B cell (primary cell): ENCODE data around the gene TNFRSF17. TPM values are rescaled to one million over a fixed set of nuclear protein-coding genes. Genes with fewer than 3 reads are reported as not detected.
"Not testable (repeated sequence)": the region's sequence is repeated elsewhere in the genome, so short reads cannot be mapped to it uniquely, and the experiment has no call there.

ENCODE experiments used
- ATAC-seq: fragments of 200-7000 bp; cut with Tn5 transposase; one replicate; pipeline ENCODE4 v1.10.0; 2021; ENCODE audit warnings: low read depth, mild to moderate bottlenecking, moderate number of reproducible peaks, moderate library complexity
- CTCF ChIA-PET: fragments of 350-600 bp; sonication (Branson Sonifier 250); formaldehyde crosslinking; loops from one replicate; lab custom pipeline; 2021; ENCODE audit warnings: antibody characterized with exemption, inconsistent platforms; lab: Charles Lee
- POLR2A ChIA-PET: fragments of 350-600 bp; sonication (Branson Sonifier 250); formaldehyde crosslinking; loops from one replicate; lab custom pipeline; 2021; ENCODE audit warnings: antibody characterized with exemption; lab: Charles Lee
- DNase-seq: peaks from one replicate; pipeline ENCODE4 v3.0.0; 2013
- H2AFZ ChIP-seq: 2 replicates; pipeline ENCODE4 v1.6.1; 2012; ENCODE audit warnings: mild to moderate bottlenecking, low read depth, low read length; ENCODE audit not compliant: insufficient read depth, poor library complexity, severe bottlenecking
- H3K27ac ChIP-seq, 2 donors: 1 replicate in 1 of 2; 2 replicates in 1 of 2; pipeline ENCODE4 v1.5.1; 2012 to 2013; ENCODE audit warnings: low read length in 2 of 2, mild to moderate bottlenecking in 2 of 2, moderate library complexity in 1 of 2
- H3K27me3 ChIP-seq, 4 experiments: fragments of 200-600 bp in 1 of 4; sonication (generic) in 1 of 4; replicated peaks in 1 of 4; 1 replicate in 2 of 4; 2 replicates in 2 of 4; pipeline versions ENCODE4 v1.6.1 to v1.7.0; 2013 to 2016; ENCODE audit warnings: low read length in 3 of 4, mild to moderate bottlenecking in 2 of 4, mixed read lengths in 1 of 4, moderate library complexity in 1 of 4; ENCODE audit not compliant: insufficient read depth in 4 of 4, control insufficient read depth in 3 of 4; ENCODE audit errors: control extremely low read depth in 1 of 4
- H3K36me3 ChIP-seq, 2 experiments: replicated peaks in 1 of 2; 1 replicate in 1 of 2; 2 replicates in 1 of 2; pipeline versions ENCODE4 v1.6.1 to v1.7.1; 2013; ENCODE audit warnings: low read length in 1 of 2; ENCODE audit not compliant: insufficient read depth in 2 of 2, control insufficient read depth in 1 of 2; ENCODE audit errors: control extremely low read depth in 1 of 2, extremely low read depth in 1 of 2
- H3K4me1 ChIP-seq, 2 donors: fragments of 200-600 bp in 1 of 2; sonication (generic) in 1 of 2; 1 replicate in 1 of 2; 2 replicates in 1 of 2; pipeline versions ENCODE4 v1.5.1 to v1.6.1; 2013 to 2017; ENCODE audit warnings: low read length in 2 of 2; ENCODE audit not compliant: control insufficient read depth in 2 of 2, insufficient read depth in 2 of 2
- H3K4me2 ChIP-seq: replicated peaks from 2 replicates; pipeline ENCODE3; 2012; ENCODE audit warnings: mild to moderate bottlenecking, low read depth, low read length; ENCODE audit not compliant: poor library complexity, severe bottlenecking
- H3K4me3 ChIP-seq, 5 experiments: fragments of 200-600 bp in 1 of 5; sonication (generic) in 1 of 5; 1 replicate in 3 of 5; 2 replicates in 2 of 5; pipeline versions ENCODE4 v1.5.1 to v1.7.0; 2011 to 2016; ENCODE audit warnings: low read length in 4 of 5, mild to moderate bottlenecking in 4 of 5, low read depth in 2 of 5, control low read depth in 1 of 5, moderate library complexity in 1 of 5; ENCODE audit not compliant: insufficient read depth in 1 of 5; ENCODE audit errors: control extremely low read depth in 1 of 5, extremely low read depth in 1 of 5
- H3K79me2 ChIP-seq: fragments of 200-600 bp; sonication (generic); one replicate; pipeline ENCODE4 v1.6.0; 2016; ENCODE audit warnings: low read length; ENCODE audit not compliant: control insufficient read depth, insufficient read depth
- H3K9ac ChIP-seq: fragments of 200-600 bp; sonication (generic); 2 replicates; pipeline ENCODE4 v1.6.1; 2017; ENCODE audit warnings: mild to moderate bottlenecking, low read length, moderate library complexity
- H3K9me3 ChIP-seq, 3 donors: one replicate each; pipeline versions ENCODE4 v1.6.1 to v1.7.1; 2013; ENCODE audit warnings: low read length in 2 of 3; ENCODE audit not compliant: control insufficient read depth in 2 of 3, insufficient read depth in 1 of 3; ENCODE audit errors: control extremely low read depth in 1 of 3
- H4K20me1 ChIP-seq: 2 replicates; pipeline ENCODE4 v1.6.0; 2012; ENCODE audit warnings: mild to moderate bottlenecking, low read length; ENCODE audit not compliant: insufficient read depth, control insufficient read depth, poor library complexity, severe bottlenecking
- H3K27ac Mint-ChIP-seq: one replicate; pipeline ENCODE4 v1.8.0; 2021; ENCODE audit warnings: mixed read lengths
- H3K27me3 Mint-ChIP-seq: one replicate; pipeline ENCODE4 v1.8.0; 2021; ENCODE audit warnings: mixed read lengths
- H3K4me1 Mint-ChIP-seq: one replicate; pipeline ENCODE4 v1.8.0; 2021; ENCODE audit warnings: mixed read lengths
- H3K4me3 Mint-ChIP-seq: one replicate; pipeline ENCODE4 v1.8.0; 2021; ENCODE audit warnings: mixed read lengths
- H3K9me3 Mint-ChIP-seq: one replicate; pipeline ENCODE4 v1.8.0; 2022; ENCODE audit warnings: mixed read lengths; ENCODE audit not compliant: insufficient read depth
- EZH2 ChIP-seq: IDR thresholded peaks from 2 replicates; pipeline ENCODE4 v1.6.1; 2012; ENCODE audit warnings: borderline replicate concordance, low read depth, mild to moderate bottlenecking, moderate library complexity, low read length; ENCODE audit not compliant: insufficient read depth, poor library complexity, severe bottlenecking
- WGBS: methylation state at CpG from one replicate; pipeline ENCODE4 v1.1.5; 2013; ENCODE audit warnings: missing lambda C conversion rate; ENCODE audit not compliant: insufficient coverage; 5-methylcytosine and 5-hydroxymethylcytosine counted together
- intact Hi-C: fragments of 100-400 bp; cut with micrococcal nuclease; formaldehyde crosslinking; loops from one replicate; pipeline ENCODE4 v1.10.0; 2022
- polyA plus RNA-seq: library from polyadenylated mRNA; depleted of rRNA; stranded (reverse); fragments of >200 nt; gene quantifications from 2 replicates; pipeline ENCODE4 v1.2.3, GENCODE V29; 2012
- total RNA-seq, 2 donors: library from RNA; stranded (reverse); fragments of 120-200 nt in 1 of 2; gene quantifications; 1 replicate in 1 of 2; 2 replicates in 1 of 2; pipeline versions ENCODE4 v1.2.3 to v1.2.4, GENCODE V29; 2013 to 2022
- TF ChIP-seq, protein P1 (sequence below): fragments of 200-600 bp; IDR thresholded peaks from one replicate; pipeline ENCODE4 v1.8.0; 2022; ENCODE audit warnings: antibody characterized with exemption, mild to moderate bottlenecking

TNFRSF17 gene
- total and polyA plus RNA-seq, 2 donors (not counting 1 experiment from before 2014, with no cell fraction given) = 4.6 to 16.4 TPM

- WGBS = 67% methylated on average over 5 of the region's 5 CpGs
- no peak for ATAC-seq
- Histone ChIP-seq H3K9me3 (no peaks in the 10 kb centered on the region), H2AFZ (peak overlapping the region; percentile 65), H3K79me2 (peaks cover 14% of the 10 kb centered on the region), H3K4me1 (peaks cover 13 to 14% of the 10 kb centered on the region in 2 donors), H3K4me2 (peak overlapping the region; percentile 0), H4K20me1 (no peaks in the 10 kb centered on the region), H3K4me3 (no peak overlapping the region), H3K9ac (no peak overlapping the region), H3K36me3 (no peaks in the 10 kb centered on the region), H3K27me3 (no peaks in the 10 kb centered on the region), H3K27ac (peak overlapping the region in 1 of 2 donors; percentile 47)
- H3K4me1 Mint-ChIP-seq = peaks cover 9% of the 10 kb centered on the region
- intact Hi-C loops = no loop called here
- ChIA-PET POLR2A (no interaction called here), CTCF (interaction anchor here (1.3 kb wide), 1 partner anchor 18 kb away, joined by 3 read pairs; no protein-coding TSS in a partner anchor)
- no peaks in the 10 kb centered on the region for H3K27me3 Mint-ChIP-seq
- peak overlapping the region; percentile 85 for H3K27ac Mint-ChIP-seq
- no peak for DNase-seq
- no peaks in the 10 kb centered on the region for H3K9me3 Mint-ChIP-seq
- no peak for TF ChIP-seq EZH2
- TF ChIP-seq, protein P1, sequence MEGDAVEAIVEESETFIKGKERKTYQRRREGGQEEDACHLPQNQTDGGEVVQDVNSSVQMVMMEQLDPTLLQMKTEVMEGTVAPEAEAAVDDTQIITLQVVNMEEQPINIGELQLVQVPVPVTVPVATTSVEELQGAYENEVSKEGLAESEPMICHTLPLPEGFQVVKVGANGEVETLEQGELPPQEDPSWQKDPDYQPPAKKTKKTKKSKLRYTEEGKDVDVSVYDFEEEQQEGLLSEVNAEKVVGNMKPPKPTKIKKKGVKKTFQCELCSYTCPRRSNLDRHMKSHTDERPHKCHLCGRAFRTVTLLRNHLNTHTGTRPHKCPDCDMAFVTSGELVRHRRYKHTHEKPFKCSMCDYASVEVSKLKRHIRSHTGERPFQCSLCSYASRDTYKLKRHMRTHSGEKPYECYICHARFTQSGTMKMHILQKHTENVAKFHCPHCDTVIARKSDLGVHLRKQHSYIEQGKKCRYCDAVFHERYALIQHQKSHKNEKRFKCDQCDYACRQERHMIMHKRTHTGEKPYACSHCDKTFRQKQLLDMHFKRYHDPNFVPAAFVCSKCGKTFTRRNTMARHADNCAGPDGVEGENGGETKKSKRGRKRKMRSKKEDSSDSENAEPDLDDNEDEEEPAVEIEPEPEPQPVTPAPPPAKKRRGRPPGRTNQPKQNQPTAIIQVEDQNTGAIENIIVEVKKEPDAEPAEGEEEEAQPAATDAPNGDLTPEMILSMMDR = no peak
- no peak overlapping the region for H3K4me3 Mint-ChIP-seq
Observed at GRCh38 chr16:11950388-11950787, 14.6 kb upstream of the TNFRSF17 start.

GRCh38 chr16:11953576-11953975 is 11.4 kb upstream of the TNFRSF17 start:
- H3K36me3 ChIP-seq, H3K4me3 Mint-ChIP-seq, H3K4me2 ChIP-seq, H3K9me3 Mint-ChIP-seq, intact Hi-C loops, H3K27me3 ChIP-seq, DNase-seq, H4K20me1 ChIP-seq, H3K27me3 Mint-ChIP-seq, H2AFZ ChIP-seq, H3K27ac ChIP-seq, H3K9ac ChIP-seq, H3K27ac Mint-ChIP-seq, H3K9me3 ChIP-seq, H3K4me3 ChIP-seq, ATAC-seq: not testable (repeated sequence)
- peaks cover 16 to 17% of the 10 kb centered on the region in 2 donors for H3K4me1 ChIP-seq
- ChIA-PET CTCF (interaction anchor here (0.9 to 4.8 kb wide), 2 partner anchors 112 to 114 kb away, joined by 3 to 37 read pairs; no protein-coding TSS in a partner anchor), POLR2A (interaction anchor here (0.7 kb wide), 1 partner anchor 10 kb away, joined by 4 read pairs; no protein-coding TSS in a partner anchor)
- peaks cover 16% of the 10 kb centered on the region for H3K79me2 ChIP-seq
- H3K4me1 Mint-ChIP-seq = peaks cover 13% of the 10 kb centered on the region
- WGBS = 100% methylated on average over 3 of the region's 8 CpGs
